Kidney epithelial cell (primary cell): ENCODE results near the gene PLG. TPM values are rescaled to one million over a fixed set of nuclear protein-coding genes. Genes with fewer than 3 reads are reported as not detected.

Experiments used
- DNase-seq: peaks from one replicate; pipeline ENCODE4 v3.0.0-alpha.2; 2010; ENCODE audit warnings: low read depth
- H3K27me3 ChIP-seq: 2 replicates; pipeline ENCODE4 v1.6.0; 2011; ENCODE audit warnings: low read length; ENCODE audit not compliant: control insufficient read depth, insufficient read depth
- H3K36me3 ChIP-seq: 2 replicates; pipeline ENCODE4 v1.5.1; 2011; ENCODE audit warnings: low read length; ENCODE audit not compliant: control insufficient read depth, insufficient read depth
- H3K4me3 ChIP-seq: 2 replicates; pipeline ENCODE4 v1.5.1; 2011; ENCODE audit warnings: low read depth, mild to moderate bottlenecking, control low read depth, low read length
- total RNA-seq: library from RNA; depleted of rRNA; stranded (reverse); fragments of >200 nt; gene quantifications from 2 replicates; pipeline ENCODE4 v1.2.3, GENCODE V29; 2015
- TF ChIP-seq, protein P1 (sequence below): IDR thresholded peaks from 2 replicates; pipeline ENCODE4 v1.5.1; 2011; ENCODE audit warnings: mild to moderate bottlenecking, moderate library complexity, low read length, control low read depth, inconsistent platforms; ENCODE audit not compliant: insufficient read depth, poor library complexity, severe bottlenecking

The PLG gene
- total RNA-seq, 1 donor from 2014 or later, result not detected

DNA sequence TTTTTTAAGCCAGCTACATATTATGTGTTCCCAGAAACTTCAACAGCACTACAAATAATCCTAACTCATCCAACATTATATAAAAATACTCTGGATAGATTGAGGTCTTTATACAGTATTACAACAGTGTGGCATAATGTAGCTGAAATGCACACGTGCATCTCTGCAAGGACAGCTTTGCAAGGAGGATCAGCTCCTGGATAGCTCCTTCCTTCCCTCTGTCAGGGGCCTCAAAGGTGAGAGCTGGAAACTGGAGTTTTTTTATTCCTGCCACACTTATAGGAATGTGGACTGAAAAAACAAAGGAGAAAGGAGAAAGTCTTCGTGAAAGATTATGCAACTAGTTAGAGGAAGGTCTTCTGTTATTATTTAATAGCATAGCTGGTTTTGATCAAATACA lies 53.1 kb downstream of the PLG start:
- H3K4me3 ChIP-seq, result no peak overlapping the region
- DNase-seq, result no peak
- TF ChIP-seq, protein P1, sequence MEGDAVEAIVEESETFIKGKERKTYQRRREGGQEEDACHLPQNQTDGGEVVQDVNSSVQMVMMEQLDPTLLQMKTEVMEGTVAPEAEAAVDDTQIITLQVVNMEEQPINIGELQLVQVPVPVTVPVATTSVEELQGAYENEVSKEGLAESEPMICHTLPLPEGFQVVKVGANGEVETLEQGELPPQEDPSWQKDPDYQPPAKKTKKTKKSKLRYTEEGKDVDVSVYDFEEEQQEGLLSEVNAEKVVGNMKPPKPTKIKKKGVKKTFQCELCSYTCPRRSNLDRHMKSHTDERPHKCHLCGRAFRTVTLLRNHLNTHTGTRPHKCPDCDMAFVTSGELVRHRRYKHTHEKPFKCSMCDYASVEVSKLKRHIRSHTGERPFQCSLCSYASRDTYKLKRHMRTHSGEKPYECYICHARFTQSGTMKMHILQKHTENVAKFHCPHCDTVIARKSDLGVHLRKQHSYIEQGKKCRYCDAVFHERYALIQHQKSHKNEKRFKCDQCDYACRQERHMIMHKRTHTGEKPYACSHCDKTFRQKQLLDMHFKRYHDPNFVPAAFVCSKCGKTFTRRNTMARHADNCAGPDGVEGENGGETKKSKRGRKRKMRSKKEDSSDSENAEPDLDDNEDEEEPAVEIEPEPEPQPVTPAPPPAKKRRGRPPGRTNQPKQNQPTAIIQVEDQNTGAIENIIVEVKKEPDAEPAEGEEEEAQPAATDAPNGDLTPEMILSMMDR, result no peak
- no peaks in the 10 kb centered on the region for H3K27me3 ChIP-seq
- H3K36me3 ChIP-seq, result no peaks in the 10 kb centered on the region

DNA sequence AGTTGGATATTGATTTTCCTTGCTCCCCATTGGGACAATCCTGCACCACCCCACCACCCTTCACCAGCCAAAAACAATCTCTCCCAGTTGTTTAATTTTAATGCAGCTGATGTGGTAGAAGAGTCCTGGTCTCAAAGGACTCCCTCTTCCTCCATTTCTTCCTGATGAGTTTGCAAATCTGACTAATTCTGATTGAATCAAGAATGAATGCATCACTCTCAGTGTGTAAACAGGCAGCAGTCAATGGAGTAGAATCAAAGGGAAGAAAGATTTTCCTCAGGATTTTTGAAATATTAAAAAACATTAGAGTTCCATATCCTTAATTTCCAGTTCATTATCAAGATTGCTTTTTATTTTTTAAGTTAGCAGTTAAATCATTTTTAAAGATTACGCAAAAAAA lies 54.0 kb downstream of the PLG start:
- TF ChIP-seq, protein P1, result no peak
- Histone ChIP-seq H3K4me3 (no peak overlapping the region), H3K36me3 (no peaks in the 10 kb centered on the region), H3K27me3 (no peaks in the 10 kb centered on the region)
- DNase-seq, result no peak

DNA sequence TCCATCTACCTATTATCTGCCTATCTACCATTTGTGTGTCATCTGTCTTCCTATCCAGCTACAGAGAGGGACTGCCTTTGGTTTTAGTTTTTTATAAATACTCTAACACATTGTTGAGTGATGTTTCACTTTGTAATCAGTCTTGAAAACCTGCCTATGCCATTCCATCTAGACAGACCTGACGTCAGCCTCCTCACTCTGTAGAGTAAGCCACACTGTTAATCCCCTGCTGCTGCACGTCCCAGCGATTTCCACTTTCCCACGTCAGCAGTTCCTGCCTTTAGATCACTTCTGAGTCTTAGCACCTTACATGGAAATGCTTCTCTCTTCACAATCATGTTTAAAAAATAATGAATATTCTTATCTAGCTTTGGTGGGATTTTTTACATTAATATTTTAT lies 54.8 kb downstream of the PLG start:
- Histone ChIP-seq H3K27me3 (no peaks in the 10 kb centered on the region), H3K4me3 (no peak overlapping the region), H3K36me3 (no peaks in the 10 kb centered on the region)
- TF ChIP-seq, protein P1, result no peak
- DNase-seq, result no peak

DNA sequence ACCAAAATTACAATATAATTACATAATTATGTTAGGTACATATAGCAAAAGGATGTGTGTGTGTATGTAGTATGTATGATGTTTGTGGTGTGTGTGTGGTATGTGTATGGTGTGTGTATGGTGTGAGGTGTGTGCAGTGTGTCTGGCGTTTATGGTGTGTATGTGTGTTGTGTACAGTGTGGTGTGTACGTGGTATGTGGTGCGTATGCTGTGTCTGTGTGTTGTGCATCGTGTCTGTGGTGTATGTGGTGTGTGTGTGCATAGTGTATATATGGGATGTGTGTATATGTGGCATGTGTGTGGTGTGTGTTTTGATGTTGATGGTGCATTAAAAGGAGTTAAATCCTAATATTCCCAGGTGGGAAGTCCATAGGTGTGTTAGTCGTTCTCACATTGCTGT lies 62.8 kb downstream of the PLG start:
- no peaks in the 10 kb centered on the region for H3K36me3 ChIP-seq
- no peak for DNase-seq

DNA sequence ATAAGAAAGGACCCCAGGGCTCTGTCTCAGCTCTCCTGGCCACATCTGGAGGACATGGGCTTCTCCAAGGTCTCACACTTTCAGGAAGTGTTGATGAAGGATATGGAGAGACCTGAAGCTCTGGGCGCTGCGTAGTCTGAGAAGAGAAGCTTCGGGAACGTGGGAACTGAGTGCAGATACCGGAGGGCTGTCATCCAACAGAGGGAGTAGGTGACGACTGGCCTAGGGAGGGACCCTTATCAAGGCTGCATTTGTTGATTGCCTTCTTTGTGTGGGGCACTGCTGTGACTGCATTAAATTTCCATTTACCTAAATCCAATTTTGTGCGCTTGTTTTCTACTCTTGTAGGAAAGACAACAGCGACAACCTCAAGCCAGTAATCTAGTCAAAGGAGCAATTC lies 63.4 kb downstream of the PLG start:
- Histone ChIP-seq H3K27me3 (peaks cover 4% of the 10 kb centered on the region), H3K4me3 (no peak overlapping the region), H3K36me3 (no peaks in the 10 kb centered on the region)
- no peak for DNase-seq
- TF ChIP-seq, protein P1, result no peak

More for the DNA sequence above, 62.8 kb downstream of the PLG start:
- TF ChIP-seq, protein P1, result no peak
- Histone ChIP-seq H3K27me3 (peaks cover 4% of the 10 kb centered on the region), H3K4me3 (no peak overlapping the region)

DNA sequence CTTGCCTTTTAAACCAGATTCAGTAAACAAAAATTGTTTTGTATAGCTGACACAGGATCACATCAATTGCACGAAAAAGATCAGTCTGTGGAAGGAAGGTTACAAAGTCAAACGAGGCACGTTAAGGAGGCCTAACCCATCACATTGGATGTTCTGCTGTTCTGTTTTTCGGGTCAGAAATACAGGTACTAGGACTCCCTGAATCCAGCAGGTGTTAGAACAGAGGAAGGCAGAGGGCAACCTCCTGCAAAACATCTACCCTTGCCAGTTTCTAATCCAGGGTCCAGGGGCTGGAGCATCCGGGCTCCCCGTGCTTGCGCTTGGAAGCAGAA lies 64.6 kb downstream of the PLG start:
- H3K36me3 ChIP-seq, result no peaks in the 10 kb centered on the region
- TF ChIP-seq, protein P1, result no peak
- peak overlapping the region; percentile 39 for H3K4me3 ChIP-seq
- peaks cover 4% of the 10 kb centered on the region for H3K27me3 ChIP-seq
- no peak for DNase-seq
